ENCODE data around the gene ITCH. TPM values are rescaled to one million over a fixed set of nuclear protein-coding genes. Genes with fewer than 3 reads are reported as not detected.

ITCH gene
- total RNA-seq, 1 donor from 2014 or later = 57.5 TPM

DNA sequence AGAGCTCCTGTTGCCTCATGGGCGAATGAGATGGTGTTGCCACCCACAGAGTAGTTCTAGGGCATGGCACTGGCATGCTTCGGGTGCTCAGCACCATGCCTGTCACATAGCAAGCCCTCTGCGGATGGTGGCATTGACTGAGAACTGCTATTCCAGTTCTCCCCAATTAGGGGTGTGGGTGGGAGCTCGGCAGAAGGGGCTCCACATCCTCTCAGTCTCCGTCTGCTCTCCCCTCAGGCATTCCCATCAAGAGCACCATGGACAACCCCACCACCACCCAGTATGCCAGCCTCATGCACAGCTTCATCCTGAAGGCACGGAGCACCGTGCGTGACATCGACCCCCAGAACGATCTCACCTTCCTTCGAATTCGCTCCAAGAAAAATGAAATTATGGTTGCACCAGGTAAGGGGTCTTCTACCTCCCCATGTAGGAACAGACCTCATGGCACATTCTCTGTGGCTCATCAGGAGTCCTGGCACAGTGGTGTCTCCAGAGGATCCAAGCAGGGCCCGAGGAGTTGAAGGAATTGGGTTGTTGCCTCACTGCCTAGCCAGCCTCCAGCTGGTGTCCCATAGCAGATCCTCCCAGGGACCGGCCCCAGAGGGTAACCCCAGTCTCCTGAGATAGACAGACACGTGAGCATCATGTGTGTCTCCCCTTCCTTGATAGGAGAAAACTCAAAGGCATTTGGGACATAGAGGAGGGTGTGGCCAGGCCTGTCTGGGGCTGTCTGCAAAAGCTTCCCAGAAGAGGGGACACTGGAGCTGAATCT, 171.5 kb downstream of the ITCH start:
- H3K4me3 ChIP-seq = no peak overlapping the region
- peaks cover 12% of the 10 kb centered on the region for H3K4me1 ChIP-seq
- peaks cover 94% of the 10 kb centered on the region for H3K36me3 ChIP-seq
- intact Hi-C loops (cut with DNase I) = no loop called here
- no peaks in the 10 kb centered on the region for H3K9me3 ChIP-seq
- no peak for DNase-seq
- H3K27me3 ChIP-seq (ENCODE audit: low read depth) = no peaks in the 10 kb centered on the region
- no peak overlapping the region for H3K27ac ChIP-seq
- TF ChIP-seq, protein P1, sequence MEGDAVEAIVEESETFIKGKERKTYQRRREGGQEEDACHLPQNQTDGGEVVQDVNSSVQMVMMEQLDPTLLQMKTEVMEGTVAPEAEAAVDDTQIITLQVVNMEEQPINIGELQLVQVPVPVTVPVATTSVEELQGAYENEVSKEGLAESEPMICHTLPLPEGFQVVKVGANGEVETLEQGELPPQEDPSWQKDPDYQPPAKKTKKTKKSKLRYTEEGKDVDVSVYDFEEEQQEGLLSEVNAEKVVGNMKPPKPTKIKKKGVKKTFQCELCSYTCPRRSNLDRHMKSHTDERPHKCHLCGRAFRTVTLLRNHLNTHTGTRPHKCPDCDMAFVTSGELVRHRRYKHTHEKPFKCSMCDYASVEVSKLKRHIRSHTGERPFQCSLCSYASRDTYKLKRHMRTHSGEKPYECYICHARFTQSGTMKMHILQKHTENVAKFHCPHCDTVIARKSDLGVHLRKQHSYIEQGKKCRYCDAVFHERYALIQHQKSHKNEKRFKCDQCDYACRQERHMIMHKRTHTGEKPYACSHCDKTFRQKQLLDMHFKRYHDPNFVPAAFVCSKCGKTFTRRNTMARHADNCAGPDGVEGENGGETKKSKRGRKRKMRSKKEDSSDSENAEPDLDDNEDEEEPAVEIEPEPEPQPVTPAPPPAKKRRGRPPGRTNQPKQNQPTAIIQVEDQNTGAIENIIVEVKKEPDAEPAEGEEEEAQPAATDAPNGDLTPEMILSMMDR (IDR thresholded peaks at IDR 0.05) = no peak
- ATAC-seq = no peak

DNA sequence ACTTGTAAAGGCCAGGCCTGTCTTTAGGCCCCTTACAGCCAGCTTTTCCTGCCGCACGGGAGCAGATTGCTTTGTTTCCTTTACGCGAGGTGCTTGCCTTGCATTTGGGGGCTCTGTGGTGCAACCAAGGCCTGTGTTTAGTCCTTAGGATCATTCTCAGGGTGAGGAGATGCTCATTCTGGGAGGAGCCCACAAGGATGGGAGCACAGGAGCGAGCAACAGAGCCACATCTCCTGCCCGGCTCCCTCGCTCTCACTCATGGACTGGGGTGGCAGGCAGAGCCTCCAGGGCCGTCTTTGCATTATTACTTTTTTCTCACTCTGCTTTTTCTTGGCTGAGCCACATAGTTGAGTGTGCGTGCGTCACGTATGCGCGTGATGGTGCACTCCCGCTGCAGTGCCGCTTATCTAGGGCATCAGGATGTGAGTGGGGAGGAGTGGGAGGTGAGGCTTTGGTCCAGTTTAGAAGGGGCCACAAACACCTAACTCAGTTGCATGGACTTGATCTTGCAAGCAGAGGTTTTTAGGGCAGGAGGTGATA, 172.3 kb downstream of the ITCH start:
- H3K27ac ChIP-seq = no peak overlapping the region
- peaks cover 4% of the 10 kb centered on the region for H3K4me1 ChIP-seq
- H3K4me3 ChIP-seq = no peak overlapping the region
- peaks cover 94% of the 10 kb centered on the region for H3K36me3 ChIP-seq
- DNase-seq = peak; percentile 27
- H3K27me3 ChIP-seq (ENCODE audit: low read depth) = no peaks in the 10 kb centered on the region
- H3K9me3 ChIP-seq = no peaks in the 10 kb centered on the region
- TF ChIP-seq, protein P1 (IDR thresholded peaks at IDR 0.05) = no peak
- ATAC-seq = no peak
- intact Hi-C loops (cut with DNase I) = no loop called here

DNA sequence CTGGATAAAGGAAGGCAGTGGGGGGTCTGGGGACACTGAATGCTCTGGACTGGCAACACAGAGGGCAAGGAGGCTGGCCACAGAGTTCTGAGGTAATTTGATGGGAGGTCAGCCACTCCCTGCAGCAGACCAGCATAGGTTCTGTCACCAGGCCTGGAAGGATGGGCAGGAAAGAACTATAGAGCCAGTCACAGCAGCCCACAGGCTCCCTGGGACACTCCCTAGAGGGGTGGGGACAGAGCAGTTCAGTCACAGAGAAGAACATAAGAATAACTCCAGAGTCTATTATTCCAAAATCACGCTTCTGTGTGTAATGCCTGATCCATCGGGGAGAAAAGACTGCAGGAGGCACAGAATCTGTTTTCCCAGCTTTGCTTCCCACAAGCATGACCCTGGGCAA, 172.8 kb downstream of the ITCH start:
- Histone ChIP-seq H3K4me1 (no peaks in the 10 kb centered on the region), H3K9me3 (no peaks in the 10 kb centered on the region), H3K36me3 (peaks cover 94% of the 10 kb centered on the region), H3K27me3 (ENCODE audit: low read depth) (no peaks in the 10 kb centered on the region), H3K4me3 (no peak overlapping the region), H3K27ac (no peak overlapping the region)
- intact Hi-C loops (cut with DNase I) = no loop called here
- DNase-seq (no peak), ATAC-seq (no peak)
- TF ChIP-seq, protein P1 (IDR thresholded peaks at IDR 0.05) = no peak

DNA sequence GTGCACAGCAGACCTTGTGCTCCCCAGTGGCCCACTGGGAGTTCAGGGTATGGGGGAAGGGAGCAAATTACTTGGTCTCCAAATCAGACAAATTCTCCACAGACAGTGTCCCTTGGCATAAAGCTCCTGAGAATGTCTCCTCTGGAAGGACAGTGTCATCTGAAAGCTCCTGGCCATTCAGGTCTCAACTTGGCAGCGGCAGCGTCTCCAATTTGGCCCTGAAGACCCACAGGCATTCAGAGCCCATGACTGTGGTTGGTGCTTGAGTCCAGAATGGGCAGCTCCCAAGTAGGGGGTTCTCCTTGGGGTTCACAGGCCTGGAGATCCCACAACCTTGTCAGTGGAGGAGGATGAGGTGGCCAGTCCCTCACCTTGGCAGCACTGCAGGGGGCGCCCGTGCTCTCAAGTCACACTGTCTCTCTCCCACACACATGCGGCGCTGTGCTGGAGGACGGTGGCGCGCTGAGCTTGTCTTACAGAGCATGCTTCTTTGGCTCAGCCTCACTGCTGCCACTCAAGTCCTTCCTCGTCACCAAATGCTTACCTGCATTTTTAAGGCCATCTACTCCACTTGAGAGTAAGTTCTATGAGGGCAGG, 173.8 kb downstream of the ITCH start:
- Histone ChIP-seq H3K4me3 (no peak overlapping the region), H3K36me3 (peaks cover 94% of the 10 kb centered on the region), H3K27ac (no peak overlapping the region), H3K9me3 (no peaks in the 10 kb centered on the region), H3K4me1 (no peaks in the 10 kb centered on the region), H3K27me3 (ENCODE audit: low read depth) (no peaks in the 10 kb centered on the region)
- TF ChIP-seq, protein P1 (IDR thresholded peaks at IDR 0.05) = peak; percentile 33
- ATAC-seq = peak; percentile 11 to 39
- DNase-seq = peak; percentile 65
- intact Hi-C loops (cut with DNase I) = no loop called here

DNA sequence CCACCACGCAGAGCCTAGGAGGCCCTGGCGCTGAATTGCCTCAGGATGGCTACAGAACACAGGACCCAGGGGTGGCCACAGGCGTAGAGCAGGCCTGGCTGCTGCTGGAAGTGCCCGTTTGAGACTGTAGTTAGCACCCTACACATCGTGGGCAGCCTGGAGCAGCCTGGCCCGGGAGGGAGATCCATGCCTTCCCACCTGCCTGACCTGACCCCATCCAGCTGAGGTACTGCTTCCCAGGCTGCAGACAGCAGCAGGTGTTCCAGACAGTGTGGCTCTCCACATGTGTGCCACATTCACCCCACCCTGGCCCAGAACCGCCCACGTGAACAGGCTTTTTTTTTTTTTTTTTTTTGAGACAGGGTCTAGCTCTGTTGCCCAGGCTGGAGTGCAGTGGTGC, 174.6 kb downstream of the ITCH start:
- Histone ChIP-seq H3K36me3 (peaks cover 96% of the 10 kb centered on the region), H3K9me3 (no peaks in the 10 kb centered on the region), H3K4me3 (no peak overlapping the region), H3K27ac (no peak overlapping the region), H3K4me1 (no peaks in the 10 kb centered on the region), H3K27me3 (ENCODE audit: low read depth) (no peaks in the 10 kb centered on the region)
- TF ChIP-seq, protein P1 (IDR thresholded peaks at IDR 0.05) = no peak
- intact Hi-C loops (cut with DNase I) = no loop called here
- DNase-seq (peak; percentile 33), ATAC-seq (peak in 1 of 2 donors; percentile 6)

Data from lower lobe of right lung (tissue), 2 donors.